PC-3 (cell line): Measurements from ENCODE around the gene SLC35F3. TPM values are rescaled to one million over a fixed set of nuclear protein-coding genes. Genes with fewer than 3 reads are reported as not detected.
A peak's percentile ranks its signal among the peaks of the same experiment; 100 is the strongest.

Experiments
- ATAC-seq: fragments of 200-7000 bp; cut with Tn5 transposase; 2 replicates; pipeline ENCODE4 v1.9.1; 2020; ENCODE audit warnings: mild to moderate bottlenecking, moderate library complexity
- BruUV-seq: library from RNA; stranded (reverse); fragments of 400-500 nt; replicated peaks from 2 replicates; lab custom pipeline; 2021; lab: Mats Ljungman, UMichigan
- CTCF ChIA-PET: fragments of 300-600 bp; sonication (Branson Sonifier 250); formaldehyde crosslinking; loops from one replicate; lab custom pipeline; 2022; ENCODE audit warnings: antibody characterized with exemption; lab: Charles Lee
- POLR2A ChIA-PET: fragments of 300-600 bp; sonication (Branson Sonifier 250); formaldehyde crosslinking; loops from one replicate; lab custom pipeline; 2022; ENCODE audit warnings: antibody characterized with exemption; ENCODE audit not compliant: unreplicated experiment; lab: Charles Lee
- DNase-seq: peaks from one replicate; pipeline ENCODE4 v3.0.0-alpha.2; 2015
- H2AFZ ChIP-seq: fragments of 300-600 bp; sonication (generic); 2 replicates; pipeline ENCODE4 v1.6.0; 2016; ENCODE audit warnings: antibody characterized with exemption, low read length
- H3F3A ChIP-seq: fragments of 300-600 bp; sonication (generic); one replicate; pipeline ENCODE4 v1.6.0; 2017; ENCODE audit warnings: antibody characterized with exemption, low read length, control low read depth, mild to moderate bottlenecking; ENCODE audit not compliant: unreplicated experiment
- H3K27ac ChIP-seq: fragments of 300-600 bp; sonication (generic); 2 replicates; pipeline ENCODE4 v1.5.1; 2016; ENCODE audit warnings: mild to moderate bottlenecking, low read length
- H3K27me3 ChIP-seq: fragments of 300-600 bp; sonication (generic); 2 replicates; pipeline ENCODE4 v1.6.1; 2016; ENCODE audit warnings: low read length, mixed read lengths
- H3K36me3 ChIP-seq: fragments of 300-600 bp; sonication (generic); 2 replicates; pipeline ENCODE4 v1.6.1; 2016; ENCODE audit warnings: low read depth, mixed run types, low read length, mixed read lengths
- H3K4me1 ChIP-seq: fragments of 300-600 bp; sonication (generic); 2 replicates; pipeline ENCODE4 v1.5.1; 2016; ENCODE audit warnings: low read length; ENCODE audit not compliant: insufficient read depth
- H3K4me2 ChIP-seq: fragments of 300-600 bp; sonication (generic); 2 replicates; pipeline ENCODE4 v1.6.0; 2016; ENCODE audit warnings: low read length
- H3K4me3 ChIP-seq: fragments of 300-600 bp; sonication (generic); 2 replicates; pipeline ENCODE4 v1.5.1; 2016; ENCODE audit warnings: mild to moderate bottlenecking, low read length, mixed read lengths
- H3K79me2 ChIP-seq: fragments of 300-600 bp; sonication (generic); 2 replicates; pipeline ENCODE4 v1.6.1; 2017; ENCODE audit warnings: low read length, mixed read lengths
- H3K9ac ChIP-seq: fragments of 300-600 bp; sonication (generic); 2 replicates; pipeline ENCODE4 v1.6.0; 2016; ENCODE audit warnings: mild to moderate bottlenecking, low read length
- H3K9me2 ChIP-seq: fragments of 300-600 bp; sonication (generic); replicated peaks from 2 replicates; pipeline ENCODE4 v1.6.1; 2016; ENCODE audit warnings: mixed run types, low read length, mixed read lengths
- H3K9me3 ChIP-seq: fragments of 300-600 bp; sonication (generic); 2 replicates; pipeline ENCODE4 v1.6.1; 2016; ENCODE audit warnings: low read length, mixed read lengths
- H4K20me1 ChIP-seq: fragments of 300-600 bp; sonication (generic); 2 replicates; pipeline ENCODE4 v1.6.1; 2016; ENCODE audit warnings: low read length, mixed read lengths
- EZH2 ChIP-seq: fragments of 300-600 bp; sonication (generic); IDR thresholded peaks from one replicate; pipeline ENCODE4 v1.6.1; 2017; ENCODE audit warnings: antibody characterized with exemption, mild to moderate bottlenecking, low read length; ENCODE audit not compliant: unreplicated experiment
- EZH2phosphoT487 ChIP-seq: fragments of 300-600 bp; sonication (generic); IDR thresholded peaks from 2 replicates; pipeline ENCODE4 v1.6.1; 2018; ENCODE audit warnings: mild to moderate bottlenecking, antibody characterized with exemption, low read length, borderline replicate concordance
- intact Hi-C: fragments of 100-400 bp; cut with micrococcal nuclease; formaldehyde crosslinking; loops from 2 replicates; pipeline ENCODE4 v1.9.0; 2023
- total RNA-seq: library from RNA; depleted of rRNA; stranded (reverse); fragments of >200 nt; gene quantifications from 2 replicates; pipeline ENCODE4 v1.2.3, GENCODE V29; 2014
- TF ChIP-seq, protein P1 (sequence below): fragments of 300-600 bp; sonication (generic); conservative IDR thresholded peaks from 2 replicates; pipeline ENCODE4 v1.5.1; 2017; ENCODE audit warnings: antibody characterized with exemption, low read depth, mild to moderate bottlenecking, low read length

The SLC35F3 gene
- total RNA-seq, 1 experiment from 2014 or later: 17.7 TPM

- Histone ChIP-seq H4K20me1 (no peaks in the 10 kb centered on the region), H3K9me2 (no peaks in the 10 kb centered on the region), H3K27ac (peak overlapping the region; percentile 92), H3F3A (no peaks in the 10 kb centered on the region), H3K4me3 (peak overlapping the region; percentile 58), H3K4me1 (peaks cover 21% of the 10 kb centered on the region), H2AFZ (peak overlapping the region; percentile 60), H3K36me3 (no peaks in the 10 kb centered on the region), H3K4me2 (peak overlapping the region; percentile 82), H3K27me3 (no peaks in the 10 kb centered on the region), H3K9ac (peak overlapping the region; percentile 77), H3K79me2 (no peaks in the 10 kb centered on the region), H3K9me3 (no peaks in the 10 kb centered on the region)
- POLR2A ChIA-PET: no interaction called here
- ATAC-seq (peak; percentile 42), DNase-seq (no peak)
- BruUV-seq: no TSS peak
- CTCF ChIA-PET: interaction anchor here (0.5 to 1.7 kb wide), 9 partner anchors 33 to 1340 kb away, joined by 3 to 12 read pairs (median 4); no protein-coding TSS in a partner anchor
- TF ChIP-seq EZH2: no peak
- TF ChIP-seq EZH2phosphoT487: no peak
- TF ChIP-seq, protein P1, sequence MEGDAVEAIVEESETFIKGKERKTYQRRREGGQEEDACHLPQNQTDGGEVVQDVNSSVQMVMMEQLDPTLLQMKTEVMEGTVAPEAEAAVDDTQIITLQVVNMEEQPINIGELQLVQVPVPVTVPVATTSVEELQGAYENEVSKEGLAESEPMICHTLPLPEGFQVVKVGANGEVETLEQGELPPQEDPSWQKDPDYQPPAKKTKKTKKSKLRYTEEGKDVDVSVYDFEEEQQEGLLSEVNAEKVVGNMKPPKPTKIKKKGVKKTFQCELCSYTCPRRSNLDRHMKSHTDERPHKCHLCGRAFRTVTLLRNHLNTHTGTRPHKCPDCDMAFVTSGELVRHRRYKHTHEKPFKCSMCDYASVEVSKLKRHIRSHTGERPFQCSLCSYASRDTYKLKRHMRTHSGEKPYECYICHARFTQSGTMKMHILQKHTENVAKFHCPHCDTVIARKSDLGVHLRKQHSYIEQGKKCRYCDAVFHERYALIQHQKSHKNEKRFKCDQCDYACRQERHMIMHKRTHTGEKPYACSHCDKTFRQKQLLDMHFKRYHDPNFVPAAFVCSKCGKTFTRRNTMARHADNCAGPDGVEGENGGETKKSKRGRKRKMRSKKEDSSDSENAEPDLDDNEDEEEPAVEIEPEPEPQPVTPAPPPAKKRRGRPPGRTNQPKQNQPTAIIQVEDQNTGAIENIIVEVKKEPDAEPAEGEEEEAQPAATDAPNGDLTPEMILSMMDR: no peak
- intact Hi-C loops: loop anchor here (2.0 kb wide), 1 partner anchor 18 kb away; no protein-coding TSS in a partner anchor
Observed at GRCh38 chr1:234309243-234309597, 404.7 kb downstream of the SLC35F3 start.

GRCh38 chr1:234309598-234310459 lies 405.4 kb downstream of the SLC35F3 start:
- Histone ChIP-seq H3K4me3 (peak overlapping the region; percentile 58), H3K79me2 (no peaks in the 10 kb centered on the region), H3K9me3 (no peaks in the 10 kb centered on the region), H3K4me1 (peaks cover 24% of the 10 kb centered on the region), H3K27me3 (no peaks in the 10 kb centered on the region), H3K4me2 (peak overlapping the region; percentile 82), H3K9ac (peak overlapping the region; percentile 77), H4K20me1 (no peaks in the 10 kb centered on the region), H3K9me2 (no peaks in the 10 kb centered on the region), H3K27ac (peak overlapping the region; percentile 92), H3K36me3 (no peaks in the 10 kb centered on the region), H3F3A (peaks cover 2% of the 10 kb centered on the region), H2AFZ (peak overlapping the region; percentile 60)
- ATAC-seq: peak; percentile 83
- no peak for TF ChIP-seq EZH2phosphoT487
- TF ChIP-seq, protein P1: peak; percentile 98
- ChIA-PET POLR2A (interaction anchor here (0.6 kb wide), 1 partner anchor 93 kb away, joined by 5 read pairs; no protein-coding TSS in a partner anchor), CTCF (interaction anchor here (0.5 to 1.7 kb wide), 17 partner anchors 17 to 1339 kb away, joined by 3 to 12 read pairs (median 4); partner anchors contain the start of gene TBCE)
- DNase-seq: peak; percentile 95
- intact Hi-C loops: loop anchor here (1.0 to 5.0 kb wide), 4 partner anchors 17 to 196 kb away; no protein-coding TSS in a partner anchor
- BruUV-seq: no TSS peak
